Measurements from ENCODE around the gene OR52M1.

DNA sequence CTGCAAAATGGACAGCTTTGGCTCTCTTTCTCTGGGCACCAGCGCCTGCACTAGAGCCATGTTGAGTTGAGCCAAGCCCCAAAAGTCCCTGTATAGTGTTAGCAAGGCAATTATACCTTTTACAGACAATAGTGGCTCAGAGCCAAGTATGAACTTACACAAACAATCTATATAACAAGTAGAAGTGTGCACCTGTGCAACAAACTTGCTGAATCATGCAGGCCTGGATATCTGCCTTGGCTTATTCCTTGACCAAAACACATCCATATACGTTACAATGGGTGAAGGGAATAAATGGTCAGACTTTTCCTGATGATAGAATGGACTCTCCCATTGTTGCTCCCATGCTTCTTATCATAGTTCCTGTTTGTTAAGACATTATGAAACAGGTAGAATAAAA is 32.8 kb downstream of the OR52M1 start:
- TF ChIP-seq, protein P1, sequence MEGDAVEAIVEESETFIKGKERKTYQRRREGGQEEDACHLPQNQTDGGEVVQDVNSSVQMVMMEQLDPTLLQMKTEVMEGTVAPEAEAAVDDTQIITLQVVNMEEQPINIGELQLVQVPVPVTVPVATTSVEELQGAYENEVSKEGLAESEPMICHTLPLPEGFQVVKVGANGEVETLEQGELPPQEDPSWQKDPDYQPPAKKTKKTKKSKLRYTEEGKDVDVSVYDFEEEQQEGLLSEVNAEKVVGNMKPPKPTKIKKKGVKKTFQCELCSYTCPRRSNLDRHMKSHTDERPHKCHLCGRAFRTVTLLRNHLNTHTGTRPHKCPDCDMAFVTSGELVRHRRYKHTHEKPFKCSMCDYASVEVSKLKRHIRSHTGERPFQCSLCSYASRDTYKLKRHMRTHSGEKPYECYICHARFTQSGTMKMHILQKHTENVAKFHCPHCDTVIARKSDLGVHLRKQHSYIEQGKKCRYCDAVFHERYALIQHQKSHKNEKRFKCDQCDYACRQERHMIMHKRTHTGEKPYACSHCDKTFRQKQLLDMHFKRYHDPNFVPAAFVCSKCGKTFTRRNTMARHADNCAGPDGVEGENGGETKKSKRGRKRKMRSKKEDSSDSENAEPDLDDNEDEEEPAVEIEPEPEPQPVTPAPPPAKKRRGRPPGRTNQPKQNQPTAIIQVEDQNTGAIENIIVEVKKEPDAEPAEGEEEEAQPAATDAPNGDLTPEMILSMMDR (IDR thresholded peaks at IDR 0.05), result no peak
- no peak for TF ChIP-seq POLR2A (IDR thresholded peaks at IDR 0.05)
